HUDEP-2 (cell line): ENCODE data around the gene EIF2AK3.
"Not testable (repeated sequence)": the region's sequence is repeated elsewhere in the genome, so short reads cannot be mapped to it uniquely, and the experiment has no call there.

Experiments used
- DNase-seq, 76 experiments: peaks; one replicate each; lab custom pipeline; 2025; ENCODE audit not compliant: unreplicated experiment in 76 of 76; lab: John Stamatoyannopoulos, UW

The EIF2AK3 gene

DNA sequence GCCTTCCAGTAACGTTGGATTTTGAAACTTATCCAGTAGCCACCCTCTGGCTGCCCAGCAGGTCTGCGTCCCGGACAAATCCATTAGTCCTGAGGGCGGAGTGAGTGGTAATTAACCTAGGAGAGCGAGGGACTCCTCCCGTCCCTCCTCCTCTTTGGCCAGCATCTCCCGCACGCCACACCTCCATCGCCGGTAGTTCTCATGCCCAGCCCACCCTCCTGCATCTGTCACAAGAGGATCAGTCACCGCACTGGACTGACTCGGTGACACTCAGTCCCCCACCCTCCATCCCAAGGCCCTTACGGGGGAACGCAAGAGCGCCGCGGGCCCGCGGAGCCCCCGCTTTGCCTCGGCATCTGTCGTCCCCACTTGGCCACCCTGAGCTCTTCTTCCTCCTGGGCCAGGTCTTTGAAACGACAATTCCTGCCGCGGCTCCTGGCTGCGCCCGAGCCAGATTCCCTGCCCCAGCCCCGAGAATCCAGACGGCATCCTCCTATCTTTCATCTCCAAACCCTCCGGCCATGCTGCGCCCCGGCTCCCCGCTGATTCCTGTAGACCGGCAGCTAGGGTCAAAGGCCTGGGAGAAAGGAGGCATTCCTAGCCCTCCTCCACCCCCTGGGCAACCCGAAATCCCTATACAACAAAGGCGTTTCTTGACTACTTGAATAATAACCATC lies 77.5 kb downstream of the EIF2AK3 start:
- DNase-seq, result no peak

GRCh38 chr2:88546291-88546690 lies 81.0 kb downstream of the EIF2AK3 start:
- DNase-seq, result not testable (repeated sequence)

DNA sequence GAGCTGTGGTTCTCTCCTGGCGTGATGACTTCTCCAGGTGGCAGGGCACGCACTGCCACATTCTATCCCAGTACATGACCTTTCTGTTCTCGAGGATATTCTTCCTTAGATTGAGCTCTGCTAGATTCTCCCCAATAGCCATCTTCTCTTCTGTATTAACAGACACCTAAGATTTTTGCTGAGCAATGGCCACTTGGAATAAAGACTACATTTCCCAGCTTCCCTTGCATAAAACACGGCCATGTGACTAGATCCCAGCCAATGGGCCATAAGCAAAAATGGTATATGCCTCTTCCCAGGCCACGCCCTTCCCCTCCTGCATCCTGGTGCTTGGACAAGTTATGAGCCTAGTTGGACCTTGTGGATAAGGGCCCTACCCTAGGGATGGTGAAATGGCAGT lies 82.1 kb downstream of the EIF2AK3 start:
- peak in 13 of 76 experiments; percentile 2 to 22 (median 8) for DNase-seq

GRCh38 chr2:88543541-88544057 lies 83.7 kb downstream of the EIF2AK3 start:
- no peak for DNase-seq

- DNase-seq, result no peak
These were observed 84.6 kb downstream of the EIF2AK3 start for GRCh38 chr2:88542668-88543067.

DNA sequence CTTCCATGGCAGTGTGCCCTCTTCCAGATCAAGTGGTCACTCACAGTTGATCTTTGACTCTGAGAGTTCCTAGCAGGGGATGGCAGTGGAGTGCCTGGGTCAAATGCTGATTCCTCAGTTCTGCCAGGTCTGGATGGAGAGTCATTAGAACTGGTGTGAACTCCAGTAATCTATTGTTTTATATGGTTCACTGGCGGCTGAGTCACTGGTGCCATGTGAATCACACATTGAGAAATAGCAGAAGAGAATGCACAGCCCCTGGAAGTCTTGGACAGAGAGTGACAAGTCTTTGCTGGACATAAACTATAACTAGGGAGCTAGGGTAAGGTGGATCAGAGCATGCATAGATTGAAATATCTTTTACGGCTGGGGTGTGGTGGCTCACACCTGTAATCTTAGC lies 86.9 kb downstream of the EIF2AK3 start:
- DNase-seq, result no peak

- no peak for DNase-seq
These were observed 88.8 kb downstream of the EIF2AK3 start for GRCh38 chr2:88538362-88538917.

GRCh38 chr2:88537640-88538039 lies 89.6 kb downstream of the EIF2AK3 start:
- DNase-seq, result no peak

DNA sequence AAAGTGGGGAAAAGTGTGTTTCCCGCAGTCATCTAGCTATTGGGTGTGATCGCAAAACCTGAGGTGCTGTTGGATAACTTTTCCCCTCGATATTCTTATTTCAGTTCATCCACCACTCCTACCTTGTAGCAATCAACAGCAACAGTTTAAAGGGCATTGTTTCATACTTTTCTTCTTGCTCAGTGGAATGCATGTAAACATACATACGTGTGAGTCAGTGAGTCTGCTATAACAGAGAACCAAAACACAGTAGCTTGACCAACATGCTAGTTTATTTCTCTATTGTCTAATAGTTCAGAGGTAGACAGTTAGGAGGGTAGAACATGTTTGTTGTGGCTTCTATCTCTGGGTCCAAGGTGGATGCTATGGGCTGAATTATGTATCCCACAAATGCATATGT lies 97.2 kb downstream of the EIF2AK3 start:
- no peak for DNase-seq

DNA sequence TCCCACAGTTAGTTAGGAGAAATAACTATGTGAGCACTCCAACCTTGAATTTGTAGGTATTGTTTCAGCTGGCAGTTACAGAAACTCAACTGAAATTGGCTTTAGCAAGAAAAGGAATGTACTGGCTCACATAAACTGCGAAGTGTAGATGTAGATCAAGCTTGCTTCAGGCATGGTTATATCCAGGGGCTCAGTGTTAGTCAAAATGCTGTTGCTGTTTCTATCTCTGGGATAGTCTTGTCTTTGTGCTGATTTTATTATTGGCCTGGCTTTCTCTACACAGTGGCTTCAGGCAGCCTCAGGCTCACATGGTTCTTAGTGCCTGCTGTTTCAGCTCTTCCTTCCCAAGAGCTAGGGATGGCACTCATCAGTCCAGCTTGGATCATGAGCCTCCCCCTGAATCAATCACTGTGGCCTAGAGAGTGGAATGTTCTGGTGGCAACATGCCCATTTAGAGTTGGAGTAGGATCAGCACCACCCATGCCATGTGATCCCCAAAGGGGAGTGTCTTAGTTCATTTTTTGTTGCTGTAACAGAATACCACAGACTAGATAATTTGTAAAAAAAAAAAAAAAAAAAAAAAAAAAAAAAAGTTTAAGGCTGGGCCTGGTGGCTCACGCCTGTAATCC lies 105.7 kb downstream of the EIF2AK3 start:
- DNase-seq, result no peak

DNA sequence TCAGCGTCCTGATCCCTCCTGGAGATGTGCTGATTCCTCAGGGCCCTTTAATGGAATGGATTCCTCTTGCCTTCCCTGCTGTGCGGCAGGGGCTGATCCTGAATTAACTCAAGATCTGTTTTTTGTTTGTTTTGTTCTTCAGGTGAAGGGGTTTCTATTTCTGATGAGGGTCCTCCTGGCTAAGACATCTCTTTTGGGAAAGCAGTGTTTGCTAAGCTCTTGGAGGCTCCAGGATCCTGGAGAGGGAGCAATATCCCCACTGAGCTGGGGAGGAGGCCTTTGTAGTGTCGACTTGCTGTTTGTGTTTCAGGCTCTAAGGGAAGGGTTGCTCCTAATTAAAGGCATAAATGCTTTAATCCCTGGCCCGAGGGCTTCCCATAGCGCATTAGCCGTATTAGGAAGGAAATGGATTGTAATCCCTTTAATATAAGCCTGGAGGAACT lies 109.5 kb downstream of the EIF2AK3 start:
- no peak for DNase-seq
